GM19372 (cell line): ENCODE results near the gene ZNF708.
"Not testable (repeated sequence)": the region's sequence is repeated elsewhere in the genome, so short reads cannot be mapped to it uniquely, and the experiment has no call there.

Experiments used
- ATAC-seq: cut with Tn5 transposase; IDR thresholded peaks from one replicate; pipeline ENCODE4 v1.9.1; 2021; ENCODE audit warnings: mild to moderate bottlenecking, low read depth, moderate library complexity; ENCODE audit not compliant: unreplicated experiment

Gene ZNF708

DNA sequence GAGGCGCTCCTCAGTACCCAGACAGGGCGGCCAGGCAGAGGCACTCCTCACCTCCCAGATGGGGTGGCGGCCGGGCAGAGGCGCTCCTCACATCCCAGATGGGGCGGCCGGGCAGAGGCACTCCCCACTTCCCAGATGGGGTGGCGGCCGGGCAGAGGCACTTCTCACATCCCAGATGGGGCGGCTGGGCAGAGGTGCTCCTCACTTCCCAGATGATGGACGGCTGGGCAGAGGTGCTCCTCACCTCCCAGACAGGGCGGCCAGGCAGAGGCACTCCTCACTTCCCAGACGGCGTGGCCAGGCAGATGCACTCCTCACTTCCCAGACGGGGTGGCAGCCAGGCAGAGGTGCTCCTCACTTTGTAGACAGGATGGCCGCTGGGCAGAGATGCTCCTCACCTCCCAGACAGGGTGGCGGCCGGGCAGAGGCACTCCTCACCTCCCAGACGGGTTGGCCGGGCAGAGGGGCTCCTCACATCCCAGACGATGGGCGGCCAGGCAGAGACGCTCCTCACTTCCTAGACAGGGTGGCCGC, 68.3 kb downstream of the ZNF708 start:
- not testable (repeated sequence) for ATAC-seq

DNA sequence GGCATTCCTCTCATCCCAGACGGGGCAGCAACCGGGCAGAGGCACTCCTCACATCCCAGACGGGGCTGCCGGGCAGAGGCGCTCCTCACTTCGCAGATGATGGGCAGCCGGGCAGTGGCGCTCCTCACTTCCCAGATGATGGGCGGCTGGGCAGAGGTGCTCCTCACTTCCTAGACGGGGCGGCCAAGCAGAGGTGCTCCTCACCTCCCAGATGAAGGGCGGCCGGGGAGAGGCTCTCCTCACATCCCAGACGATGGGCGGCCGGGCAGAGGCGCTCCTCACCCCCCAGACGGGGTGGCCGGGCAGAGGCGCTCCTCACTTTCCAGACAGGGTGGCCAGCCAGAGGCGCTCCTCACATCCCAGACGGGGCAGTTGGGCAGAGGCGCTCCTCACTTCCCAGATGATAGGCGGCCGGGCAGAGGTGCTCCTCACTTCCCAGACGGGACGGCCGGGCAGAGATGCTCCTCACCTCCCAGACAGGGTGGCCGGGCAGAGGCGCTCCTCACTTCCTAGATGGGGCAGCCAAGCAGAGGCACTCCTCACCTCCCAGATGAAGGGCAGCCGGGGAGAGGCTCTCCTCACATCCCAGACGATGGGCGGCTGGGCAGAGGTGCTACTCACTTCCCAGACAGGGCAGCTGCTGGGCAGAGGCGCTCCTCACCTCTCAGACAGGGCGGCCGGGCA, 68.9 kb downstream of the ZNF708 start:
- no peak for ATAC-seq

DNA sequence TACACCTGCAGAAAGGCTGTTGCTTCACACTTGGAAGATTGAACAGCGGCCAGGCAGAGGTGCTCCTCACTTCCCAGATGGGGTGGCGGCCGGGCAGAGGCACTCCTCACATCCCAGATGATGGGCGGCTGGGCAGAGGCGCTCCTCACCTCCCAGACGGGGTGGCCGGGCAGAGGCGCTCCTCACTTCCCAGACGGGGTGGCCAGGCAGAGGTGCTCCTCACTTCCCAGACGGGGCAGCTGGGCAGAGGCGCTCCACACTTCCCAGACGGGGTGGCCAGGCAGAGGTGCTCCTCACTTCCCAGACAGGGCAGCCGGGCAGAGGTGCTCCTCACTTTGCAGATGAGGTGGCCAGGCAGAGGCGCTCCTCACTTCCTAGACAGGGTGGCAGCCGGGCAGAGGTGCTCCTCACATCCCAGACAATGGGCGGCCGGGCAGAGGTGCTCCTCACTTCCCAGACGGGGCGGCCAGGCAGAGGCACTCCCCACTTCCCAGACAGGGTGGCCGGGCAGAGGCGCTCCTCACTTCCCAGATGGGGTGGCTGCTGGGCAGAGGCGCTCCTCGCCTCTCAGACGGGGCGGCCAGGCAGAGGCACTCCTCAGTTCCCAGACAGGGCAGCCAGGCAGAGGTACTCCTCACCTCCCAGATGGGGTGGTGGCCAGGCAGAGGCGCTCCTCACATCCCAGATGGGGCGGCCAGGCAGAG, 69.6 kb downstream of the ZNF708 start:
- not testable (repeated sequence) for ATAC-seq

DNA sequence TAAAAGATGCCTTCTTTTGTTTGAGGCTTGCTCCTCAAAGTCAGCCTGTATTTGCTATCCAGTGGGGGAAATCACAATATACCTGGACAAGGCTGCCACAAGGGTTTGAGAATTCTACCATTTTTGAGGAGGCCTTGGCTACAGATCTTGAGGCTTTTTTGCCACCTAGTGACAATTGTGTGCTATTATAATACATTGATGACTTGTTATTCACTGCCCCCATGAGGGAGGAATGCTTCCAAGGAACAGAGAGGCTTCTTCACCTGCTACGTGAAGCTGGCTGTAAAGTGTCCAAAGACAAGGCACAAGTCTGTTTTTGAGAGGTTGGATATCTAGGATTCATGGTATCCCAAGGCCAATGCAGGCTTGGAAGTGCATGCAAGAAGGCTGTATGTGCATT, 72.5 kb downstream of the ZNF708 start:
- ATAC-seq = no peak
